ENCODE results near the gene GGCX. TPM values are rescaled to one million over a fixed set of nuclear protein-coding genes. Genes with fewer than 3 reads are reported as not detected.

The GGCX gene
- total RNA-seq, 2 experiments from 2014 or later = 24.2 to 25.2 TPM

DNA sequence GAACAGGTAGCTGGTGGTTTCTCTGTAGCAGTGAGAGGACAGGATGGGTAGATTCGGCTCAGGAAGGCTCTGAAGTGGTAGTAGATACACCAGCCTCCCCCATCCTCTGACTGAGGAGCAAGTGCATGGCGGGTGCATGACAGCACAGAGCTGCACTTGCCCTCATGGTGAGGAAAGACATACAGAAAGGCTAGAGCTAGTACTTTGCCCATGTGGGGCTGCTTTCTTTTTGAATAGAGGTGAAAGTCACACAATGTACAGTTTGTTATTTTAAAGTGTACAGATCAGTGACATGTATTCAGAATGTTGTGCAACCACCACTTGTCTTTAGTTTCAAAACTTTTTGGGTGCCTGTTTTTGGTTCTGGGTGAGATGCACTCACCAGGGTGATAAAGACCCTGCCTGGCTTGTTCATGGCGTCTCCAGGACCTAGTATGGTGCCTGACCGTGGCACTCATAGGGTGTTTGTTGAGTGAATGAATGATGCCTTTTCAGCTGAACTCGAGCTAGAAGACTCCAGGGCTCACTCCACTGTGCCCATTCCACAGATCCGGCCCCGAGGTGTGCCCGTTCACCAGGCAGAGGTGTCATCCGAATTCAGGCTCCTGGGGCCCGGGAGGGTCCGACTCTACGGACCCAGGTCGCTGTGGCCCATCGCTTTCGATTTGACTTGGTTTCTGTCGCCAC is 22.5 kb upstream of the GGCX start:
- CTCF ChIA-PET = interaction anchor here (1.0 to 2.6 kb wide), 3 partner anchors 12 to 37 kb away, joined by 3 to 10 read pairs (median 3); partner anchors contain the start of genes GGCX and RNF181
- peak overlapping the region; percentile 82 for H3K4me3 Mint-ChIP-seq

DNA sequence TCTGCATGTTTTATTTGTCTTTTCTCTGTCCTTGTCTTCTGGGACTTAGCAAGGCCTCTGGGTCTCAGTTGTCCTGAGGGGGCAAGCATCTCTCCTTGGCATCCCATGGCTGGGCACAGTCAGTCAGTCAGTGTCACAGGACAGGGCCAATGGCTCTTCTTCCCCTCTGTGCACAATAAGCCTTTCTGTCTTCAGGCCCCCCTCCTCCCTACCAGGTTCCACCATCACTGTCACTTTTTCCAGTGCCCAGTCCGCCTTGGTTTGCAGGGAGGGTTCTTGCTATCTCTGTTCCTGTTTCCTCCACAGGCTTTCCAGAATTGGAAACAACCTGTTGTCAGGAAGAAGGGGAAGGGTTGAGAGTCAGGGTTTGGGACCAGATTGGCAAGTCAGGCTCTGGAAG is 21.2 kb upstream of the GGCX start:
- ChIA-PET CTCF (no interaction called here), POLR2A (interaction anchor here (1.0 kb wide), 1 partner anchor 11 kb away, joined by 3 read pairs; no protein-coding TSS in a partner anchor)
- intact Hi-C loops (cut with micrococcal nuclease) = no loop called here
- no peaks in the 10 kb centered on the region for H3K27me3 Mint-ChIP-seq
- H3K27ac Mint-ChIP-seq = peak overlapping the region; percentile 2
- peaks cover 17% of the 10 kb centered on the region for H3K36me3 Mint-ChIP-seq
- no peak overlapping the region for H3K4me3 Mint-ChIP-seq
- DNase-seq = no peak
- peaks cover 50% of the 10 kb centered on the region for H3K4me1 Mint-ChIP-seq (ENCODE audit: low read depth)
- H3K9me3 Mint-ChIP-seq = no peaks in the 10 kb centered on the region

More for the DNA sequence above, 22.5 kb upstream of the GGCX start:
- H3K27me3 Mint-ChIP-seq = no peaks in the 10 kb centered on the region
- peaks cover 48% of the 10 kb centered on the region for H3K4me1 Mint-ChIP-seq (ENCODE audit: low read depth)
- DNase-seq = peak; percentile 64
- peaks cover 17% of the 10 kb centered on the region for H3K36me3 Mint-ChIP-seq
- H3K27ac Mint-ChIP-seq = peak overlapping the region; percentile 83
- POLR2A ChIA-PET = interaction anchor here (0.9 to 3.4 kb wide), 4 partner anchors 12 to 229 kb away, joined by 3 to 19 read pairs (median 4); partner anchors contain the start of genes C2orf68, ELMOD3, MAT2A and RETSAT
- H3K9me3 Mint-ChIP-seq = no peaks in the 10 kb centered on the region
- intact Hi-C loops (cut with micrococcal nuclease) = loop anchor here (2.0 kb wide), 2 partner anchors 17 to 29 kb away; partner anchors contain the start of gene C2orf68

DNA sequence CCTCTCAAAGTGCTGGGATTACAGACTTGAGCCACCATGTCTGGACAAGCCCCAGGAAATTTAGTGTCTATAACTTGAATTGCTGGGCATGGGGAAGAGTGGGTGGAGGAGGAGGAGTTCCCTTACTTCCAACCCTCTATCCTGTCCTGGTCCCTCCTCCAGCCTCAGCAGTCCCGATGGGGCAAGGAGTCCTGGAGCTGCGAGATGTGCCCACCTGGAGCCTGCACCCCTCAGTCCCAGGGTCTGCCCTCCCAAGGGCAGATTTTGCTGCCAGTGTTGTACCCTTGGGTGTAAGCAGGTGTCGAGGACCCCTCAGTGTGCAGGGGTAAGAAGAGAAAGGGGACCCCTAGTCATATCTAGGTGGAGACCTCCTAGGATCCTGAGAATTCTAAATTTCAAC is 18.9 kb upstream of the GGCX start:
- CTCF ChIA-PET = no interaction called here
- H3K4me1 Mint-ChIP-seq (ENCODE audit: low read depth) = peaks cover 43% of the 10 kb centered on the region

DNA sequence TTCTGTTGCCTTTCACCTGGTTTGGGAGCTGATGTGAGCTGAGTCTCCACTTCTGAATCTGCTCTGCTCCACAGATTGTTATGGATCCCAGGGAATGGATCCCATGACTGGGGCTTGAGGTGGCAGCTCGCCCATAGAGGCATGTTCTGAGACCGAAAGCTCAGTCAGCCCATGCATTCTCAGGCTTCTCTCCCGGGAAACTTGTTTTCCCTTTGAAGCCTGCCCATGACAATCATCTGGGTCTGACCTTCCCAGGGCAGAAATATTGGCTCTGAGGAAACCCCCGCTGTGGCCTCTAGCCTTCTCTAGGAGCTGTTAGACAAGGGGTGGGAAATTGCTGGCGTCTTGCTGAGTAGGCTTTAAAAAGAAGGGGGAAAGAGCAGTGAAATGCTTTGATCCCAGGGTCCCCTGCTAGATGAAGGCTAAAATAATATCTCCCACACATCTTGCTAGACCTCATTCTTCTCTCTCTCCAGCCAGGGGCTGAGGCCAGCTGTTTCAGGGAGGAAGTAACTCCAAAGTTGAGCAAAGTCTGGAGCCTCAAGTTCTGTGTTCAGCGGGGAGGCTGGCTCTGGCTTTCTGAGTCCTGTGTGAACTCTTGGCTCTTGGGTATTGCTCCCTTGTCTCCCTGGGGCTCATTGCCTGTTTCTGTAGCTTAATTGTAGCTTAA is 18.1 kb upstream of the GGCX start:
- POLR2A ChIA-PET = interaction anchor here (0.5 to 3.1 kb wide), 6 partner anchors 16 to 161 kb away, joined by 3 to 20 read pairs (median 4); partner anchors contain the start of genes GGCX, RNF181 and SH2D6
- Mint-ChIP-seq H3K4me1 (ENCODE audit: low read depth) (peaks cover 39% of the 10 kb centered on the region), H3K27me3 (no peaks in the 10 kb centered on the region), H3K9me3 (no peaks in the 10 kb centered on the region), H3K36me3 (peaks cover 17% of the 10 kb centered on the region), H3K4me3 (peak overlapping the region; percentile 95), H3K27ac (peak overlapping the region; percentile 87)
- intact Hi-C loops (cut with micrococcal nuclease) = loop anchor here (2.0 kb wide), 1 partner anchor 15 kb away; the partner anchor contains the start of gene RNF181
- no peak for DNase-seq
- CTCF ChIA-PET = interaction anchor here (0.9 to 2.2 kb wide), 3 partner anchors 23 to 159 kb away, joined by 3 to 7 read pairs (median 3); partner anchors contain the start of gene TMEM150A

More for the DNA sequence above, 18.9 kb upstream of the GGCX start:
- POLR2A ChIA-PET = interaction anchor here (0.5 to 1.5 kb wide), 2 partner anchors 36 to 41 kb away, joined by 3 read pairs; no protein-coding TSS in a partner anchor
- Mint-ChIP-seq H3K9me3 (no peaks in the 10 kb centered on the region), H3K27me3 (no peaks in the 10 kb centered on the region), H3K4me3 (no peak overlapping the region), H3K36me3 (peaks cover 17% of the 10 kb centered on the region), H3K27ac (no peak overlapping the region)
- intact Hi-C loops (cut with micrococcal nuclease) = no loop called here
- DNase-seq = no peak

DNA sequence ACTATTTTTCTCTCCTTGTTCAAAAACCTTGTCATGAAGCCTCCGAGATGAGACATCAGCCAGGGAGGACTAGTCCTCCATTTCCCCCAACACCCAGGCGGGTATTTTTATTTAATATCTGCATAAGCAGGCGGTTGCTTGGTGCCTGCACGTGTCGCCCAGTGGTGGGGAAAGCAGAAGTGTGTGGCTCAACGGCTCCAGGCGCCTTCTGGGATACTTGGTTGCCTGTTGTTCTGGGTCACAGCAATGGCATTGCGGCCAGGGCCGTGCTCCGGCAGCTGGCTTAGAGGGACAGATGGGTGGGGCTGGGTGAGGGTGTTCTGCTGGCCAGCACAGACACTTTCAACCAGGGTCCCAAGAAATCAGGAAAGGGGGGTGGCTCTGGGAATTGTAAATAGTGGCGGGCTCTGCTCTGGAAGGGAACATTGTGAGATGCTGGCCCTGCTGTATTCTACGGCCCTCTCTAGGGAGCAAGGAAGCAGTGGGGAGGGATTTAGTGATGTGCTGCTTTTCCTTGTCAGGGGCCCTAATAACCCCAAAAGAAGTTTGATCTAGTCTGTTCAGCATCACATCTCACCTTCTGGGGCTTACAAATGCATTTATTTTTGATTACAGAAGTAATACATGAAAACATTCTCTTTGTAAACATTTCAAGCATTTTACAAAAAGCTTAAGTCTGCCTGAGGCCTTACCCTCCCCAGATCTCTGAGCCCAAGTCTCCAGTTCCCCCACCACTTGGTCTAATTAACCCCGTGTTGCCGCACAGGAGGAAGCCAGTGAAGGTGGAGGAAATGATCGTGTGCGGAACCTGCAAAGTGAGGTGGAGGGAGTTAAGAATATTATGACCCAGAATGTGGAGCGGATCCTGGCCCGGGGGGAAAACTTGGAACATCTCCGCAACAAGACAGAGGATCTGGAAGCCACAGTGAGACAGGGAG is 17.2 kb upstream of the GGCX start:
- no peaks in the 10 kb centered on the region for H3K9me3 Mint-ChIP-seq
- peaks cover 16% of the 10 kb centered on the region for H3K36me3 Mint-ChIP-seq
- DNase-seq = peak; percentile 44
- H3K27ac Mint-ChIP-seq = peak overlapping the region; percentile 87
- no peaks in the 10 kb centered on the region for H3K27me3 Mint-ChIP-seq
- POLR2A ChIA-PET = interaction anchor here (0.6 to 3.1 kb wide), 10 partner anchors 9 to 251 kb away, joined by 3 to 20 read pairs (median 5); partner anchors contain the start of genes GGCX, MAT2A, RNF181 and SH2D6
- peak overlapping the region; percentile 95 for H3K4me3 Mint-ChIP-seq
- CTCF ChIA-PET = interaction anchor here (0.8 to 2.2 kb wide), 8 partner anchors 16 to 158 kb away, joined by 3 to 10 read pairs (median 4); partner anchors contain the start of genes RNF181 and TMEM150A
- H3K4me1 Mint-ChIP-seq (ENCODE audit: low read depth) = peaks cover 35% of the 10 kb centered on the region
- intact Hi-C loops (cut with micrococcal nuclease) = loop anchor here (2.0 kb wide), 1 partner anchor 16 kb away; the partner anchor contains the start of gene RNF181

DNA sequence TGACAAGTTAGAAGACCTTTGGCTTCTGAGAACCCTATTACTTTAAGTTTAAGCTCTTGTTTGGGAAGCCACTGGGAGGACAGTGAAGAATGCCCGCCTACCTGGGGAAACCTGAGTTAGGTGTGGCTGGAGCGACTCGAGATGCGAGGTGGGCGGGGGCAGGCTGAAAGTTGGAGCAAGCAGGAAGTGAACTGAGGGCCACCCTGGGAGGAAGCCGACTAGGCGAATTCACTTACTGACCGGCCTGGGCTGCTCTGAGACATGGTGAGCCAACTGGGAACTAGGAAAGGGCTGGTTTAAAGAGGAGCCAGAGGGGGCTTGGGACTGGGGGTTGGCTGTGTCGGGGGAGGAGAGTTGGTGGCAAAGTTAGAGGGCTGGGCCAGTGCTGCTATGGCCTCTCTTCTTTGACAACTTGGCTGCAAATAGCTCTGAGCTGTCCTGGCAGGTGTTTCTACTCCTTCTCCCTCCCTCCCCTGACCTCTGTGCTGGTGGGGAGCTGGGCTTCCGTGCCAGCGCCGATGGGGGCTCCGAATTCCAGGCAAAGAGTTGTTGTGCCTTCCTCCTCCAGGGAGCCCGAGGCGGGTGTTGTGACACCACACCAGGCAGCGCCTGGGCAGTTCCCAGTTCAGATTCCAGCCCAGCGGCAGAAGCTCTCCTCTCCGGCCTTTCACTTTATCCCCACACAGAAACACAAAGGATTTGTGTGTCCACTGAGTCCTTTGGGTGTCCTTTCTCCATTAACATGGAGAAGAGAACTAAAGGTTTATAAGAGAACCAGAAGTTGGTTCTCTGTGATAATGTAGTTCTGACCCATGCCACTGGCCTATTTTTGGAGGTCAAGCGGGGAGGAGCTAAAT is 16.3 kb upstream of the GGCX start, which contains the start of gene VAMP8:
Gene VAMP8 (plus strand): TSS at position 201 of the 857 bp plus-strand sequence. CDS start 61 bp downstream, at position 262.
- DNase-seq = peak; percentile 83
- H3K9me3 Mint-ChIP-seq = no peaks in the 10 kb centered on the region
- H3K4me1 Mint-ChIP-seq (ENCODE audit: low read depth) = peaks cover 28% of the 10 kb centered on the region
- peaks cover 15% of the 10 kb centered on the region for H3K36me3 Mint-ChIP-seq
- CTCF ChIA-PET = interaction anchor here (0.8 to 2.2 kb wide), 6 partner anchors 17 to 157 kb away, joined by 3 to 10 read pairs (median 5); partner anchors contain the start of gene RNF181
- no peaks in the 10 kb centered on the region for H3K27me3 Mint-ChIP-seq
- POLR2A ChIA-PET = interaction anchor here (0.5 to 3.1 kb wide), 11 partner anchors 10 to 250 kb away, joined by 3 to 20 read pairs (median 5); partner anchors contain the start of genes GGCX, MAT2A, RNF181 and SH2D6
- peak within 1 kb of the TSS; percentile 95 for H3K4me3 Mint-ChIP-seq
- intact Hi-C loops (cut with micrococcal nuclease) = loop anchor here (1.0 to 2.0 kb wide), 2 partner anchors 16 to 17 kb away; partner anchors contain the start of genes GGCX and RNF181
- peak within 1 kb of the TSS; percentile 87 for H3K27ac Mint-ChIP-seq

DNA sequence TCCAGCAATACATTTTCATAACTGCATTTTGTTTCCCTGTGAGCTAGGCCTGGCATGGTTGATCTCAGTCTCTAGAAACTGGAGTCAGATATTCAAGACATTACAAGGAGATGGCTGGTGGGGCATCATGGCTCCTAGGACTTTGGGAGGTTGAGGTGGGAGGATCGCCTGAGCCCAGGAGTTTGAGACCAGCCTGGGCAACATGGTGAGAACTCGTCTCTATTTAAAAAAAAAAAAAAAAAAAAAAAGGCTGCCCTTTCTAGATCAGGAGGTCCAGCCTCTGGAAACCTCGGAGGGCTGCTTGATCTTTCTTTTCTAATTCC is 15.7 kb upstream of the GGCX start:
- peaks cover 14% of the 10 kb centered on the region for H3K36me3 Mint-ChIP-seq
- H3K27ac Mint-ChIP-seq = peak overlapping the region; percentile 87

DNA sequence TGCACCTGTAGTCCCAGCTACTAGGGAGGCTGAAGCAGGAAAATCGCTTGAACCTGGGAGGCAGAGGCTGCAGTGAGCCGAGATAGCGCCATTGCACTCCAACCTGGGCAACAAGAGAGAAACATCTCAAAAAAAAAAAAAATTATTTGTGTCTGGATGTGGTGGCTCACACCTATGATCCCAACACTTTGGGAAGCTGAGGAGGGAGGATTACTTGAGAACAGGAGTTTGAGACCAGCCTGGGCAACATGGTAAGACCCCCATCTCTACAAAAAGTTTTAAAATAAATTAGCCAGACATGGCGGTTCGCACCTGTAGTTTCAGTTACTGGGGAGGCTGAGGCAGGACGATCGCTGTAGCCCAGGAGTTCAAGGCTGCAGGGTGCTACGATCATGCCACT is 14.4 kb upstream of the GGCX start:
- Mint-ChIP-seq H3K4me1 (ENCODE audit: low read depth) (peaks cover 22% of the 10 kb centered on the region), H3K27ac (no peak overlapping the region), H3K27me3 (no peaks in the 10 kb centered on the region), H3K4me3 (no peak overlapping the region), H3K36me3 (peaks cover 7% of the 10 kb centered on the region), H3K9me3 (no peaks in the 10 kb centered on the region)
- ChIA-PET CTCF (interaction anchor here (0.9 to 1.4 kb wide), 2 partner anchors 23 to 25 kb away, joined by 3 read pairs; no protein-coding TSS in a partner anchor), POLR2A (no interaction called here)
- DNase-seq = no peak
- intact Hi-C loops (cut with micrococcal nuclease) = no loop called here

More for the DNA sequence above, 15.7 kb upstream of the GGCX start:
- Mint-ChIP-seq H3K27me3 (no peaks in the 10 kb centered on the region), H3K4me1 (ENCODE audit: low read depth) (peaks cover 26% of the 10 kb centered on the region), H3K4me3 (peak overlapping the region; percentile 95), H3K9me3 (no peaks in the 10 kb centered on the region)
- ChIA-PET CTCF (interaction anchor here (1.1 to 1.9 kb wide), 3 partner anchors 18 to 61 kb away, joined by 3 to 10 read pairs (median 6); partner anchors contain the start of gene RNF181), POLR2A (interaction anchor here (0.5 to 3.1 kb wide), 8 partner anchors 10 to 249 kb away, joined by 3 to 20 read pairs (median 4); partner anchors contain the start of genes MAT2A, RNF181, SH2D6 and TGOLN2)
- DNase-seq = no peak
- intact Hi-C loops (cut with micrococcal nuclease) = loop anchor here (1.0 kb wide), 1 partner anchor 16 kb away; the partner anchor contains the start of gene GGCX

DNA sequence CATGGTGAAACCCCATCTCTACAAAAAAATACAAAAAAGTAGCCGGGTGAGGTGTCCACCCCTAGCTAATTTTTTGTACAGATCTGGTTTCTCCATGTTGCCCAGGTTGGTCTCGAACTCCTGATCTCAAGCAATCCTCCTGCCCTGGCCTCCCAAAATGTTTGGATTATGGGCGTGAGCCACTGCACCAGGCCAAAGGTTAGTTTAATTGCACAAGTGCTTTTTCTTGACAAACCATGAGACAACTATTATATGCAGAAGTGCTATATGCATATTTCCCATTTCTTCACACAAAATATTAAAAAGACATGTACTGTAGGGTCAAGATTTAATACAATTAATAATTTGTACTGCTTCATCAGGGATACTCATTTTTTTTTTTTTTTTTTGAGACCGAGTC is 5.0 kb upstream of the GGCX start:
- ChIA-PET POLR2A (interaction anchor here (0.6 to 1.1 kb wide), 2 partner anchors 27 to 129 kb away, joined by 3 read pairs; partner anchors contain the start of gene MAT2A), CTCF (no interaction called here)
- no peak for DNase-seq
- intact Hi-C loops (cut with micrococcal nuclease) = no loop called here
- Mint-ChIP-seq H3K9me3 (no peaks in the 10 kb centered on the region), H3K4me3 (no peak overlapping the region), H3K27me3 (no peaks in the 10 kb centered on the region), H3K36me3 (no peaks in the 10 kb centered on the region), H3K27ac (no peak overlapping the region), H3K4me1 (ENCODE audit: low read depth) (peaks cover 9% of the 10 kb centered on the region)

DNA sequence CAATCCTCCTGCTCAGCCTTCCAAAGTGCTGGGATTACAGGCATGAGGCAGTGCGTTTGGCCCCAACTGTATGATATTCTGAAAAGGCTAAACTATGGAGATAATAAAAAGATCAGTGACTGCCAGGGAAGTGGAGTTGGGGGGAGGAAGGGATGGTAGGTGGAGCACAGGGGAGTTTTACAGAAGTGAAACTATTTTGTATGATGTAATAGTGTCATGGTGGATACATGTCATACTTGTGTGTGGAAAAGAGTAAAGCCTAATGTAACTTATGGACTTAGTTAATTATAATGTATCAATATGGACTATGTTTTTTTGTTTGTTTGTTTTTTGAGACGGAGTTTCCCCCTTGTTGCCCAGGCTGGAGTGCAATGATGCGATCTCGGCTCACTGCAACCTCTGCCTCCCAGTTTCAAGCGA is 2.9 kb upstream of the GGCX start:
- no peak overlapping the region for H3K27ac Mint-ChIP-seq
- no peaks in the 10 kb centered on the region for H3K9me3 Mint-ChIP-seq
- no peaks in the 10 kb centered on the region for H3K27me3 Mint-ChIP-seq
- no peak overlapping the region for H3K4me3 Mint-ChIP-seq
- H3K4me1 Mint-ChIP-seq (ENCODE audit: low read depth) = peaks cover 26% of the 10 kb centered on the region
- intact Hi-C loops (cut with micrococcal nuclease) = no loop called here
- no peaks in the 10 kb centered on the region for H3K36me3 Mint-ChIP-seq
- ChIA-PET POLR2A (interaction anchor here (0.6 kb wide), 1 partner anchor 217 kb away, joined by 3 read pairs; no protein-coding TSS in a partner anchor), CTCF (no interaction called here)
- no peak for DNase-seq
